GM21786 (cell line): Measurements from ENCODE around the gene C1orf210.

Experiments
- ATAC-seq: cut with Tn5 transposase; IDR thresholded peaks from one replicate; pipeline ENCODE4 v1.9.1; 2021; ENCODE audit not compliant: unreplicated experiment

Gene C1orf210

GRCh38 chr1:43275826-43276620, 9.4 kb downstream of the C1orf210 start:
- no peak for ATAC-seq

GRCh38 chr1:43274804-43275180, 10.6 kb downstream of the C1orf210 start:
- no peak for ATAC-seq

- ATAC-seq = no peak
Observed at GRCh38 chr1:43274125-43274803, 11.1 kb downstream of the C1orf210 start.

- no peak for ATAC-seq
Observed at GRCh38 chr1:43273708-43274107, 11.7 kb downstream of the C1orf210 start.

- ATAC-seq = no peak
Observed at GRCh38 chr1:43272576-43273571, 12.5 kb downstream of the C1orf210 start.

- ATAC-seq = no peak
Observed at GRCh38 chr1:43272161-43272560, 13.2 kb downstream of the C1orf210 start.

GRCh38 chr1:43271186-43272118, 13.9 kb downstream of the C1orf210 start:
- ATAC-seq = no peak

GRCh38 chr1:43270421-43271095, 14.8 kb downstream of the C1orf210 start:
- no peak for ATAC-seq

GRCh38 chr1:43269627-43270375, 15.6 kb downstream of the C1orf210 start, which contains the start of gene TMEM125:
TMEM125 (plus strand) TSS chr1:43269983; CDS start chr1:43272723, 2,740 bp downstream.
- ATAC-seq = no peak

- ATAC-seq = no peak
Observed at GRCh38 chr1:43267818-43268425, 17.5 kb downstream of the C1orf210 start.

GRCh38 chr1:43267291-43267805, 18.0 kb downstream of the C1orf210 start:
- ATAC-seq = no peak

- ATAC-seq = no peak
Observed at GRCh38 chr1:43266881-43267280, 18.5 kb downstream of the C1orf210 start.

GRCh38 chr1:43265431-43265830, 19.9 kb downstream of the C1orf210 start:
- no peak for ATAC-seq

- ATAC-seq = no peak
Observed at GRCh38 chr1:43258370-43258769, 27.0 kb downstream of the C1orf210 start.

GRCh38 chr1:43256675-43257570, 28.5 kb downstream of the C1orf210 start:
- ATAC-seq = no peak

GRCh38 chr1:43255438-43256210, 29.8 kb downstream of the C1orf210 start:
- ATAC-seq = no peak
